Stimulated activated CD4-positive, alpha-beta T cell treated with anti-CD3 and anti-CD28 coated beads, TNF-alpha, amount 100 ng/mL, for 24 hours (primary cell): ENCODE measurements around the gene PGBD2.
"Not testable (repeated sequence)": the region's sequence is repeated elsewhere in the genome, so short reads cannot be mapped to it uniquely, and the experiment has no call there.

Experiments used
- DNase-seq, 3 experiments: peaks; one replicate each; pipeline ENCODE4 v3.0.0-alpha.2; 2020; ENCODE audit warnings: low read depth in 3 of 3

The PGBD2 gene

DNA sequence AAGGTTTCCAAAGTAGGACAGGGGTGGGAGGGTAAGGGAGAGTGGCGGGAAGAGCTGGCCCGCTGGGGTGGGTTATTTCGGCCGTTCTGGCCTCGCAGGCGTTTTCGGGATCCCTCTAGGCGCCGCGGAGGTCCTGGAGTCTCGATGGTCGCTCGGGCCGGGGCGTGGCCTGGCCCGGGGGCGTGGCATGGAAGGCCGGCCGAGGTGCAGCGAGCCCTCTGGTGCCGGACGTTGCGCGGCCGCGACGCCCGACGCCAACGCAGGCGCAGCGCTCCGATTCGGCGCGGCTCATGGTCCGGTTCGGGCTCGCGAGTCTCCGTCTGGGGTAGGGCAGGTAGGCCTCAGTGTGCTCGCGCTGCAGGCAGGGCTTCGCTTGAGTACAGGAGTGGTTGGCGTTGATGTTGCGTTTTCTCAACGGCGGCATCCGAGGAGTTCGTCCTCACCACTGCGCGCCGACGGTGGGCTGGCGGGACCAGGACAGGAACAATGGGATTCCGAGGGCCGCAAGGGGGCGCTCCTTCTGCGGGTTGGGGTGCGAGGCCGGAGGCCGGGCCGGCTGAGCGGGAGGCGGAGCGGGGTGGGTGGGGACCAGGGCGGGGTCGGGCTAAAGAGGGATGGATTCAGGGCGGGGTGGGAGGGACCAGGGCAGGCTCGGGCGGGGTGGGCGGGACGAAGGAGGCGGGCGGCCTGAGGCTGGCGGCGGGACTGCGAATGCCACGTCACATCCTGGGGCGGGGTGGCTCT is at the start of gene PGBD2:
TSS of gene PGBD2 (plus strand) at position 227 of the 744 bp plus-strand sequence. CDS start 7,628 bp downstream, outside the sequence.
- peak; percentile 92 to 95 (median 94) for DNase-seq

GRCh38 chr1:248857201-248857600 is 48.8 kb upstream of the PGBD2 start:
- DNase-seq, result no peak

GRCh38 chr1:248857749-248858095 is 48.3 kb upstream of the PGBD2 start:
- DNase-seq, result no peak

DNA sequence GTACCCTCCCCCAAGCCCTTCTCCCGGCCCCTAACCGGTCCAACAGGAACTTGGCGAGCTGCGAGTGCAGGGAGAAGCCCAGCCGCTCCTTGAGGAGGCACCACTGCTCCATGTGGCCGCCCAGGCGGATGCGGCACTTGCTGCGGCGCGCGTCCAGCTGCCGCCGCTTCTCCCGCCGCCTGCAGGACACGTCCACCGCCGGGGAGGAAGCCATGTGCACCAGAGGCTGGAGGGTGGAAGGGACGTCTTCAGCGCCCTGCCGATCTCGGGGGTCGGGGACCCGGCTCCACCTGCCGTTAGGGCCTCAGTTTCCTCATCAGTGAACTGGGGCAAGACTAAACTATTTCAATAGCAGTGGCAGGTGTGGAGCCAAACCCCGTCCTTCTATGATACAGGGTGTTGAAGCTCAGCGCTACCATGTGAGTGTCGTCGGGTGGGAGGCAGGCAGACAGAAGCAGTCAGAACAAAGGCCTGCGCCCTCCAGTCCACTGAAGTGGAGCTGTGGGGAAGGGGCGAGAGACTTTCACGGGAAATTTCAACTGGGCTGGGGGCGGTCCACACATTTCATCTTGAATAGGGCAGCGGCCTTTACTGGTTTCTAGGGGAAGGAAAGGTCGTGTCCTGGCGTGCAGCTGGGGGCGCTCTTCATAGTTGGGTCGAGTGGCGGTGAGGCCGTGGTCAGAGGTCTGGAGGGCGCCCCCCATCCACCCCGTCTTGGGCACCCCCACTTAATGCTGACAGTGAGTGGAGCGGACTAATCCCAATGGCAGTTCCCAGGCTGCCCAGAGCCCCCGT is 47.7 kb upstream of the PGBD2 start:
- peak in 1 of 3 experiments; percentile 23 for DNase-seq

DNA sequence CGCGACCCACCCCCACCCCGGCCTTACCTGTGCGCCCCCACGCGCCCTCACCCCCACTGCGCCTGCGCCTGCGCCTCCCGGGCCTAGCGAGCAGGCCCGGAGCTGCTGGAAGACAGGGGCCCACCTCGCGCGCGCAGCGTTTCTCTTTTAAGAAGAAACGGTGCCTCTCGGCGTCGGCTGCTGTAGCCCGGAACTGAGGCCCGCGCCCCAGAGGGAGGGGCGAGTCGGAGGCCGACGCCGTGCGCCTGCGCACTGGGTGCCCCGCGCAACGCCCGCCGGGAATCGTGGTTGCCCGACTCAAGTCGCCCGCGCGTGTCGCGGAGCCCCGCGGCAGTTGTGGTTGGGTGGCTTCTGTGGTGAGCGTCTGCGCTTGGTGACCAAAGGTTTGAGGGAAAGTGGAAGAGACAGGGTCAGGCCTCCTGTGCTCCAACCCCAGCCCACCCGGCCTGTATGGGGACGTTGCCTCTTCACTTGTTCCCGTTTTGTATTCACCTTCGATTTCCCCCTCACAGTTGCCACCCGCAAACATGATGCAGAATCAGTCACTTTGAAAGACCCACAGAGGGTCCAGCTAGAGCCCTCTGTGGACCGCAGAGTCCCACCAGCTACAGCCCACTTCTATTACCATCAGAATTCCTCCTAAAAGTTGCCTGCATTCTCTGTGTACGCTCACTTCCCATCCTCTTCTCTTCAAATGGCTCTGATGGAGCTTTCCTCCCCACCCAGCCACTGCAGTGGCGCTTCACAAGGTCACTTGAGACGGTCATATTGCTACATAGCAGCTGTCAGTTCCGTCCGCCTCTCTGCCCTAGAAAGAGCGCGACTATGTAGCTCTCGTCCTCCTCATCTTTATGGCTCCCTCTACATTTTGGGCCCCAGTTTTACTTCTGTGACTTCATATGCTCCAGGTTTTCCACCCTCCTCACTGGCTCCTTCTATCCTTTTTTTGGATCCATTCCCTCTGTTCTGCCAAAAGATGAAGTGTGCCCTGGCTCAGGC is 46.8 kb upstream of the PGBD2 start, which contains the start of gene ZNF692:
TSS of gene ZNF692 (minus strand) at position 195 of the 999 bp plus-strand sequence. CDS start 776 bp downstream, outside the sequence.
- peak; percentile 91 to 96 (median 92) for DNase-seq

DNA sequence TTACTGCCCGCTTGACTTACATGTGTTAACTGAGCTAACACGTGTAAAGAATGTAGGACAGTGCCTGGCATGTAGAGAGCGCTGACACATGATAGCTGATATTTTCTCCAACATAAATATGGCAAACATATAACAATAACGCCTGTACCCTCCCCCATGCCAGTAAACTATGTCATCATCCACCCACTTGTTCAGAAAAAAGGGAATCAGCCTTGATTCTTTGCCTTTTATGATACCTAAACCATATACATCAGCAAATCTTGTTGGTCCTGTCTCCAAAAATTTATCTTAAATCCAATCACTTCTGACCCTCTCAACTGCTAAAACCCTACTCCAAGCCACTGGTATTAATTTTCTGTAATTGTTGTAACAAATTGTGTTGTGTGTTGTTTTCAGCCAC is 46.0 kb upstream of the PGBD2 start:
- DNase-seq, result no peak

DNA sequence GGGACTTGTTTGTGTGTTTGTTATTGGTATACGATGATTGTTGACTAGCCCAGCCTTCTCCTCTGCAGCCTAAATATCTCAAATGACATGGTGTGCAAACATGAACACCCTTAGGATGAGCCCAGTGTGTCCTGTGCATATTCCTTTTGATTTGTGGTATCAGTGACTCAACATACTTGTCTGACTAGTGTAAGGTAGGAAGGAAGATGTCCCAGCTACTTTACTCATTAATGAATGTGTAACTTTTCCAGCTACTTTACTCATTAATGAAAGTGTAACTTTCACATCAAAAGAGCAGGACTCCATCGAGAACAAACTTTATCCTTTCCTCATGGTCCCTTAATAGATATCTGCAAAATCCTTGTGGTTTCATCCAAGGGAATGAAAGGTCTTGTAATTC is 44.4 kb upstream of the PGBD2 start:
- no peak for DNase-seq

- DNase-seq, result no peak
Measured at GRCh38 chr1:248862695-248862997, 43.4 kb upstream of the PGBD2 start.

- DNase-seq, result peak; percentile 64 to 85 (median 67)
Measured at GRCh38 chr1:248862998-248863881, 42.8 kb upstream of the PGBD2 start.

GRCh38 chr1:248871837-248872401 is 34.1 kb upstream of the PGBD2 start:
- no peak for DNase-seq

DNA sequence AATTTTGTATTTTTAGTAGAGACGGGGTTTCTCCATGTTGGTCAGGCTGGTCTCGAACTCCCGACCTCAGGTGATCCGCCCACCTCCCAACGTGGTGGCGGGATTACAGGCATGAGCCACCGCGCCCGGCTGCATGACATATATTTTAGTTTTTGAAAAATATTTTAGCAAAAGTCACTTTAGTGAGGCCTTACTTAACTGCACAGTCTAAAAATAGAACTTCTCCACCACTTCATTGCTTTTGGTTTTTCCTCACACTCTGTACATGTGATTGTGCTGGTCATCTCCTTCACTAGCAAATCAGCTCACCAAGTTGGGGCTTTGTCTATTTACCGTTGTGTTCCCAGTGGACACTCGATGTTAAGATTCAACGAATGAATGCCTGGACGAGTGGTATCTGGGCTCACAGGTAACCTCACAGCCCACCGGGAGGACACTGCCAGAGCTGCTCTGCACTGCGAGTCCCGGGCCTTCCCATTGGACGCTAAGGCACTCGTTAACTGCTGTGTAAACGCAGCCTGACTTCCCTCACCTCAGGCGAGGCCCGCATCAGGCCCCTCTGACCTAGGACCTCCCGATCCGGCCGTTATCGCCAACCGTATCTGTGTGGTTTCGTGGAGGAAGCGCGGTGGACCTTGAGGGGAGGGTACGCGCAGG is 33.2 kb upstream of the PGBD2 start:
- peak in 2 of 3 experiments; percentile 21 to 64 for DNase-seq

GRCh38 chr1:248873409-248873992 is 32.5 kb upstream of the PGBD2 start:
- peak; percentile 94 to 96 (median 94) for DNase-seq

GRCh38 chr1:248873993-248874533 is 32.0 kb upstream of the PGBD2 start:
- DNase-seq, result peak; percentile 72 to 83 (median 78)

DNA sequence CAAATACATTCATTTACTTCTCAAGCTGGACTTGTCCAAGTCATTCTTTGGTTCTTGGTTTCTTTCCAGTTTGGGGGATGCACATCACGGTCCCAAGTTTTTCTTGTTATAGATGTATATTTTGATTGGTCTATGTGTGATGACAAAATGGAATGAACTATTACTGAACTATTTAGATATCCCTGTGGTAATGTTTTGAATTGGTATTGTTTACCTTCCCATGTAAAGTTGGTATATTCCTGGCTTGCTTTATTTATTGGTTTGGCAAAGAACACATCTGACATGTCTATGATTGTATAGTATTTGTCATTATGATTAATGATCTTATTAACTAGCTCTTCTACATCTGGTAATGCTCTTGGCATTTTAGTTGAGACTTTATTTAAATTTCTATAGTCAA is 24.8 kb upstream of the PGBD2 start:
- no peak for DNase-seq

GRCh38 chr1:248882427-248882826 is 23.6 kb upstream of the PGBD2 start:
- not testable (repeated sequence) for DNase-seq

GRCh38 chr1:248884632-248885295 is 21.3 kb upstream of the PGBD2 start:
- no peak for DNase-seq

DNA sequence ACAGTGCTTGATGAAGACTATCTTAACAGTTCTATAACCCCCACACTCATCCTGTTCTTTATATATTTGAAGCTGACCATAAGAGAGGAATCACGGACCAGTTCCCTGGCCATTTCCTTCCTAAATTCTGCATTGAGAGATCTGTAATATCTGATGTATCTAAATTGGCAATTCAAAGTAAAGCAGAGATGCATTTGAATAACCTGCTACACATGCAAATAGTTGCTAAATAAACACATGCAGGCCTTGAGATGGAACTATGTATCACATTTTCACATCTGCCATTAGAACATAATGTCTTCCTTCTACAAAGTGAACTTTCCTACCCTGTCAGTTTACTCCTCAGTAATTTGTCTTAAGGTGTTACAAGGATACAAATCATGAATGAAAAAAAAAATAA is 20.4 kb upstream of the PGBD2 start:
- DNase-seq, result no peak

GRCh38 chr1:248886237-248886895 is 19.7 kb upstream of the PGBD2 start:
- no peak for DNase-seq
